ENCODE measurements around the gene ANKS1B.
A peak's percentile ranks its signal among the peaks of the same experiment; 100 is the strongest.

ANKS1B gene

DNA sequence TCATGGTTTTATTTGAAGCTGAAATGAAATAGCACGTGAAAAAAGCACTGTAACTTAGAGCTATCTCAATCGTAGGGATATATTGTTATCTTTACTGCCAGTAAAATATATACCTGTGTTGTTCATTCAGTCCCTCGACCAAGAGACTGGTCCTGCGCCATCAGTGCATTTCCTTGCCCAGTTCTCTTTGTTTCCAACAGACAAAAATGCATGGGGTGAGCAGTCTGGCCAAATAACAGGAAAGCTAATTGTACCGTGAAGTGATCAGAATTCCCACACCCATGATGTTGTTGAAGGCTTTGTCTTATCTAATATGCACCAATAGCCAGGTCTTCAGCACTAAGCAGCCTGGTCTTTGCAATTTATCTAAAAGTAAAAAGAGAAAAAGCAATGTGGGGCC lies 814.3 kb downstream of the ANKS1B start:
- DNase-seq (ENCODE audit: low spot score): peak; percentile 85

DNA sequence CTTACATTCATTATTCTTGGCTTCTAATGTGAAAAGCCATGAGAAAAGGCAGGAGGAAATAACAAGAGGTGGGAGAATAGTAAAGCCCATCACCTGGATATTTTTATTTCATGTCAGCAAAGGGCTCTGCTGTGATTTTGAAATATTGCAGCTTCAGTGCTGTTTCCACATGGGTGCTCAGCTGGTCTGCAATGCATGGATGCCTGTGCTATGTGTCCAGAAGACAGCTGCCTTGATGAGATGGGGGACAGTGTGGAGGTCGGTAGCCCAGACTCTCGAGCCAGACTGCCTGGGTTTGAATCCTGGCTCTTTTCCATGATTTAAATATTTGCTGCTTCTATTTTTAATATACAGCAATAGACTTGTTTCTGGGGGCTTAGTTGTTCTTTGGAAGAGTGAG lies 814.7 kb downstream of the ANKS1B start:
- peak; percentile 27 for DNase-seq (ENCODE audit: low spot score)

DNA sequence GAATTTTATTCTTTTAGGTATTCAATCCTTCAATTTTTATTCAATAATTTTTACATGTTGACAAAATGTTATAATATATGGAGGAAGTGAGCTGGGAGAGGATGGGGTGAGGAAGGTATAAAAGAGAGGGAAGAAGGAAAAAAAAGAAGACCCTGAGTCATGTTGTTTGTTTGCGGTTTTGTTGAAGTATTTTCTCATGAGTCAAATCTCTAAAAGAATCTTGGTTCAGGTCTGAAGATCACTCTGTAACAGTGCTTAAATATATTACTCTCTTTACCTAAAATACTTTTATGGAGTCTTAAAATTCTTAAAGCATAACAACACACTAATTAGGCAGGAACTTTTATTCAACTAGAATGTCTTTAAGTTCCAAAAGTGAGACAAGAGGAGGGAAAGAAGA lies 826.8 kb downstream of the ANKS1B start:
- DNase-seq (ENCODE audit: low spot score): no peak

- DNase-seq (ENCODE audit: low spot score): no peak
Measured at GRCh38 chr12:99154983-99155336, 829.8 kb downstream of the ANKS1B start.

DNA sequence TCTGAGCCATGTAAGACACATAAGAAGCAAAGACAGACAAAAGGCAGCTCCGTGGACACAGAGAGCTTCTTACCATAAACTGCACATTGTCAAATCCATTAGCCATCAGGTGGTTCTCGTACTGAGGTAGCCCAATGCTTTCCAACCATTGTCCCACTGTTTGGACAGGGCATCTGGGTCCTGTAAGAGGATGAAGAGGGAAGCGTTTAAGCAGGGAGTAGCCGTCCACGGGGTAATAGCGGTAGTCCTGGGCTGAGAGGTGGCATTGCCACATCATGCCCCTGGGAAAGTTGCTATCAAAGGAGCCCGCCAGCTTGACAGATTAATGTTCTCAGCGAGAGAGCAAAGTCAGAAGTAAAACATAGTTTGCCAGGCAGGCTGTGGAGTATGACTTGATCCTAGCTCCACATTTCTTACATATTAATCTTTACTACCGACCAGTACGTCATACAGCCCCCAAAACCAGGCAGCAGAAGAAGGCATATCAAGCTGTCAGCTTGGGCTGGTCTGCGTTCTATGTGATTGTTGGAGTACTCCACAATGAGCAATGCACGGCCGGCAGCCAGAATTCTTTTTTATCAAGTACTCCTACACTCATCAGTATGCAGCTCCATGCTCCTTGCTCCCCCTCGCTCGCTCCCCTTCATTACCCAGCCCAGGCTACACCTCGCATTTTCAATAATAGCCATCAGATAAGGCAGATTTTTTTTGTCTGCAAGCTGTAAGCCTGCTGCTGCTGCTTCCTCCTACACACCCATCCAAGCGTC lies 830.3 kb downstream of the ANKS1B start:
- DNase-seq (ENCODE audit: low spot score): peak; percentile 65

- peak; percentile 50 for DNase-seq (ENCODE audit: low spot score)
Measured at GRCh38 chr12:99153293-99153692, 831.4 kb downstream of the ANKS1B start.

- no peak for DNase-seq (ENCODE audit: low spot score)
Measured at GRCh38 chr12:99152337-99152736, 832.4 kb downstream of the ANKS1B start.

GRCh38 chr12:99151744-99152143 lies 833.0 kb downstream of the ANKS1B start:
- DNase-seq (ENCODE audit: low spot score): no peak

DNA sequence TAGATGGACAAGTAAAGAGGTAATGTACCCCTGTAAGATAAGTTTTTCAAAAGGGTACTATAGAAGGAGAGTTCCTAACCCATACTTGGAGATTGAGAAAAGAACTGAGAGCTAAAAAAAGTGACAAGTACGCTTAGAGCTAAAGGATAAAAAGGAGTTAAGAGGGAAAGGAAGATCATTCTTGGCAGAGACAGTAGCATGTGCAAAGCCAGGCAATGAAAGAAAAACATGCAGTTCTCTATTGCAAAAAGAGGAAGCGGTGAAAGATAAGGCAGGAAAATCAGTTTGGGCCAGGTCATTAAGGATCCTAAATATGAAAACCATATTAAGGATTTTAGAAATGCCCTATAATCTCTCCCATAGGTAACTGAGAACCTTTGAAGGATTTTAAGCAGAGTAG lies 837.6 kb downstream of the ANKS1B start:
- no peak for DNase-seq (ENCODE audit: low spot score)

GRCh38 chr12:99146730-99147129 lies 838.0 kb downstream of the ANKS1B start:
- no peak for DNase-seq (ENCODE audit: low spot score)

GRCh38 chr12:99146185-99146584 lies 838.6 kb downstream of the ANKS1B start:
- no peak for DNase-seq (ENCODE audit: low spot score)

DNA sequence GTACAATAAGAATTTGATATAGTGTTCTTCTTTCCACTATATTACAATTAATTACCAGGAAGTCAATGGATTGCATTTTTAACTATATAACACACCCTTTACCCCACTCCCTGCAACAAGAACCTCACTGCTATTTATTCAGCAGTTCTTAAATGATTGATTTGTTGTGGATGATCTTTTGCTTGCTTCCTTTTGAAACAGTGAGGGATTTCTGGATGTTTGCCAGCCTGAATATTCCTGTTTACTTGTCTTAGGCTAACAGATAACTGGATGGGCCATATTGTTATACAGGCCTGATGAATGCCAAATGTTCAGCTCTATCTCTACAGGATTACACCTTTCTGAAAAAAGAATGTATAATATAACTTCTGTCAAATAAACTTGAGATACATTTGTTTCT lies 842.1 kb downstream of the ANKS1B start:
- DNase-seq (ENCODE audit: low spot score): no peak

GRCh38 chr12:99140017-99140720 lies 844.6 kb downstream of the ANKS1B start:
- no peak for DNase-seq (ENCODE audit: low spot score)

DNA sequence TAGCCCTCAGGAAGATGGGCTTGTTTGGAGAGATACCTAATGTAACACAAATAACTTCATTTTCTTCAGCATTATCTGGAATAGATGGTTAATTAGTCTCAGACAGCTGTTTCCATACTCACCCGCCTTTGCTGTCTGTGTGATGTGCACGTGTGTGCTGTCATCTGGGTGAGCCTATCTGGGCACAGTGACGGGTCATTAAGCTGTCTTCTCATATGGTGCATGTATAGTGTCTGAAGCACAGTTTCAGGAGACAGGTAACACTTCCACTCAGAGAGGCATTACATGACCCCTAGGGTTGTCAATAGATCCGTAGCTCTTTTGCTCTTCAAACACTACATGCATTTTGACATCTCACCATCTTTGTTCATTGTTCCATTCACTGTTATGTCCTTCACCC lies 846.3 kb downstream of the ANKS1B start:
- no peak for DNase-seq (ENCODE audit: low spot score)

GRCh38 chr12:99137124-99137855 lies 847.4 kb downstream of the ANKS1B start:
- no peak for DNase-seq (ENCODE audit: low spot score)

- no peak for DNase-seq (ENCODE audit: low spot score)
Measured at GRCh38 chr12:99136516-99136915, 848.2 kb downstream of the ANKS1B start.

DNA sequence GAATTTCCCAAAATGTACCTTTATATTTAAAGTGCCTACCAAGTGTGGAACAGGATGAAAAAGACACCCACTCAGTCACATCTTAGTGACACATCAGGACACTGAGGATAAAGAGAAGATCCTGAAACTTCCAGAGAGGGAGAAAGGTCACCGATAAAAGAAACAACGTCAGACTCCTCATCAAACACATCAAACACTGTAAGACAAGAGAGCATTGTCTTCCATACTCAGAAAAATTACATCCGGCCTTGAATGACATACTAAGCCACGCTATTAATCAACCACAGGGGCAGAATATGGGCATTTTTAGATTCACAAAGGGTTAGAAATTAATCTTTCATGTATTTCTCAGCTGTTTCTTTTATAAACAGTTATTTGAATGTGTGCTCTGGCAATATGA lies 849.4 kb downstream of the ANKS1B start:
- no peak for DNase-seq (ENCODE audit: low spot score)

DNA sequence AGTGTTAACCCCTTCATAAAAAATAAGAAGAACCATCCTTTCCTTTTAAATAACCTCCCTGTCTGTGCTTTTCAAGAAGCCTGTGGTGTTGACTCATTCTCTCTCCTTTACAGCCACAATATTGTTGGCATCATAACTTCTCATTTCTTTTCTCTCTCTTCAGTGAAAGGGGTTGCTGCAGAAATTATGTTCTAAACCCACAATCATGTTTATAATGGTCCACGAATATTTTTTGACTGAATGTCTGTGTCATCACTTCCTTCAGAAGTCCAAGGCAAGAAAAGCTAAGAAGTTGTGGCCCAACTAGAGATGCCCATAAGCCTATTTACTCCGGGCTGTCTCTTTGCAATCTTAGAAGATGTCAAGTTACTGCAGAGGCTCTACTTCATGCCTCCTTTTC lies 851.3 kb downstream of the ANKS1B start:
- DNase-seq (ENCODE audit: low spot score): no peak

- DNase-seq (ENCODE audit: low spot score): peak; percentile 62
Measured at GRCh38 chr12:99131751-99132199, 853.0 kb downstream of the ANKS1B start.

DNA sequence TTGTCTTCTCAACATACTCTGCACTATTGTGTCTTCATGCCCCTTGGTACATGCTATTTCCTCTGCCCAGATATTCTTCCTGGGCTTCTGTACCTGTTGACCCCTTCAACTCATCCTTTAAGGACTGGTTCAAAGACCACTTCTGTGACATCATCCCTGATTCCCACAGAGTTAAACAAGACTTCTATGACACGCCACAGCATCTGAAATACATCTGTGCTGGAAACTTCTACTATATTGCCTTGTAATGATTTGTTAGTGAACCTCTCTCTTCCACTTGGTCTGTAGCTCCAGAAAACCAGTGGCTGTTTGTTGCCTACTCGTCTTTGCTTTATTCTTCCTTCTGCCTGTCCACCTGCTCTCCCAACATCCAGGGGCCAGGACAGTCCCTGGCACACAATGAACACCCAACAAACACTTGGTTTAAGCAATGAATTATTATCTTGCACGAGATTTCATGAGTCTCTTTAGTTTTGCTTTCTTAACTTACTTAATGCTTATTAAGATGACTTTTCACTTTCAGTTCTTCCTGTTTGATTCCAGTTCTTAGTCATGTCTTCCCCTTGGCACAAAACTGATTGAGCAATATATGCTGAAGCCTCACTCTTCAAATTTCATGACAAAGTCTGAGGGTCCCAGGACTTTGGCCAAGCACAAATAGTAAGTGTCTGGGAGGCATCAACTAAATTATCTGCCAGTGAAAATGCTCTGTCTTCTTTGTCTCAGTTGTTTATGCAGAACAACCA lies 853.8 kb downstream of the ANKS1B start:
- no peak for DNase-seq (ENCODE audit: low spot score)

- DNase-seq (ENCODE audit: low spot score): no peak
Measured at GRCh38 chr12:99128246-99128802, 856.4 kb downstream of the ANKS1B start.

- no peak for DNase-seq (ENCODE audit: low spot score)
Measured at GRCh38 chr12:99122959-99123358, 861.8 kb downstream of the ANKS1B start.
